Left colon (tissue), 2 donors: Measurements from ENCODE around the gene FAM124B. TPM values are rescaled to one million over a fixed set of nuclear protein-coding genes. Genes with fewer than 3 reads are reported as not detected.
"Not testable (repeated sequence)": the region's sequence is repeated elsewhere in the genome, so short reads cannot be mapped to it uniquely, and the experiment has no call there.

ENCODE experiments used
- ATAC-seq: fragments of 200-7000 bp; cut with Tn5 transposase; one replicate; pipeline ENCODE4 v1.9.1; 2020; ENCODE audit warnings: mild to moderate bottlenecking, moderate library complexity
- DNase-seq, 2 donors: peaks; one replicate each; pipeline ENCODE4 v3.0.0-alpha.2; 2020
- intact Hi-C, 2 donors: fragments of 100-400 bp; cut with DNase I in 1 of 2; cut with micrococcal nuclease in 1 of 2; formaldehyde crosslinking; loops; one replicate each; pipeline versions ENCODE4 v1.11.2 to v1.14.0; 2022; cut with DNase I, micrococcal nuclease
- total RNA-seq, 2 donors: library from RNA; stranded (reverse); fragmentation: NEBNext Ultra II Directional; extraction: Animal tissue kit (Norgen Biotek cat#: 25700); gene quantifications; one replicate each; pipeline ENCODE4 v1.2.1, GENCODE V29; 2021
- donor health status: DM: no; HTN: no; CAD: no.
- donor health status: DM: yes; HTN: yes; CAD: no.

Gene FAM124B
- total RNA-seq, 2 donors from 2014 or later, result 0.53 to 0.55 TPM

DNA sequence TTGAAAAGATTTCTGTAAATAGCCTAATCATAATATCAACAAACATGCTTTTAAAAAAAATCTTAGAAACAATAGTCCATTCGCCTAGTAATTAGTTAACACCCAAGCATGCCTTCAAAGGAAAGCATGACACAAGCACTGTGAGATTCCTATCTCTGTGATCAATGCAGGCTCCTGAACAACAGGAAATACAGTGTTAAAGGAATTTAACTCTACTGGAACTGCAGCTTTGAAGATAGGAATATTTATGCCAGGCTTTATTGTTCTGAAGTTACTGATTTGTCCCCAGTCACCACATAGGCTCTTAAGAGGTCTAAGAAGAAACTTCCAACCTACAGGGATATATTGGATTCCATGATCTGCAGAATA lies 15.4 kb upstream of the FAM124B start:
- DNase-seq, result no peak
- intact Hi-C loops, result no loop called here
- ATAC-seq, result no peak

DNA sequence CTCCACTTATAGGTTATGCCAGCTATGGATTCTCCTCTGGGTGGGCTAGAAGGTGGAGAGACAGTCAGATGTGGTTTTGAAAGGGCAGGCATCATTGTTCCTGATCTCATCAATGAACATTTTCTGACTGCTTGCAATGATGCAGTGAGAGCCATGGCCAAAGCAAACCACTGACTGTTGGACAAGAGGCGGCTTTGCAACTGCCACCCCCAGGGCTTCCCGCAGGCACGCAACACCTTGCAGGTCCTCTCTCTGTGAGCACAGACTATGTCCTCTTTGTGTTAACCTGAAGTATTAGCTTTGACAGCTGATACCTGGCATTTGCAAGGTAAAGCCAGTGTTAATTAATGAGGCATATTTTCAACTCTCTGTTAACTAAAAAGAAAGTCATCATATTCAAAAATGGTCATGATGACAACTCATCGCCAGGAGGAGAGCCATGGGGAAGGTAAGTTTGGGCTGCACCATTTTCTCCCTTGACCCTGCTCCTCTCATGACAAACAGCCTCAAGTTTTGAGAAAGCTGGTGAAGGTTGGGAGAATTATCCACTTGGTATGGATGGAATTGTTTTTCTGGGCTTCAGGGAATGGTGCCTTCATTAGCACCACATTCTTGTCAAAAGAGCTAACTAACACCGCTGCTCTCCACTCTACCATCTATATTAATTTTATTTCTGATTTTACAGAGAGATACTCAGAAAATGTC lies 14.9 kb upstream of the FAM124B start:
- intact Hi-C loops, result no loop called here
- DNase-seq (no peak), ATAC-seq (no peak)

DNA sequence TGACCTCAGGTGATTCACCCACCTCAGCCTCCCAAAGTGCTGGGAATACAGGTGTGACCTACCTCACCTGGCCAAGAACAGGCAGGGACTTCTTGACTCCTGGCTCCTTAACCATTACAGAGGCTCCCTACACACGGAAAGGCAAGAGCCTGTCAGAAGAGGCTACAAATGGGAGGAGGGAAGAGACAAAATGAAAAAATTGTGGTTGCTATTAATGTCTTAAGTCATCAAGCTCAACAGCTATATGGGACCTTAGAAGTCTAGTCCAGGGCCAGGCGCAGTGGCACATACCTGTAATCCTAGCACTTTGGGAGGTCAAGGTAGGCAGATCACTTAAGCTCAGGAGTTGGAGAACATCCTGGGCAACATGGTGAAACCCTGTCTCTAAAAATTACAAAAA lies 11.5 kb upstream of the FAM124B start:
- ATAC-seq (no peak), DNase-seq (no peak)
- intact Hi-C loops, result no loop called here

DNA sequence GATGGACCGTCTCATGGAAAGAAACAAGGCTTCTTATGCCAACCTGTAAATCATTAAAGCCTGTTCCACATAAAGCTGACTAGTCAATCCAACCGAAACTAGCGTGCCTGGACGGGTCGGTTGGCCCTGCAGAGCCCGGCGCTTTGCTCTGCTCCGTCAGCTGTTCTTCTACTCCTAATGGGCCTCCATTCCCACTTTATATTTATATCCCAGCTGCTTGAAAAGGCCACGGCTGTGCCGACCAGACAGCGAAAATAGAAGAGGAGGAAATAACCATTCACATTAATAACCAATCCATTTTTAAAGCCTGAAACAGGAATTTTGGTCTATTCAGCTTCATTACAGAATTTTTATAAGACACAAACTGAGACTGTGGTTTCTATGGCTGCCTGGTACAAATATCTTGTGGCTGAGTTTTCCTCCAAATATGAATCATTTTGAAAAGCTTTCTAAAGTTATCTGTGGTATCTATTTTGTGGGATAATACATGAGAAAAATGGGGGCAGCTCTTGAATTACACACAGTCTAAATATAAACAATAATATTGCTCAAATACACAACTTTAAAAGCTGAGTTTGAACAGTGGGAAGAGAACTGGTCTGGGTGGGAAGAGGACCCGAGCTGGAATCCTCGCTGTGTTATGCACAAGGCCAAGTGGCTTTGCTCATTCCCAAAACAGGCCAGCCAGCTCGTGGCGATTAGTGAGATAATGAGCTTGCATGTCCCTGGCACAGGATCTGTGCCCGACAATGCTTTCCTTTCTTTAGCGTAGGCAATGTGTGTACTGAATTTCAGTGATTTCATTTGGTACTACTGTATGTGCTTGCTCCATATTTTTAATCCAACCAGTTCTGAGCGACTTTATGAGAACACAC lies 10.5 kb upstream of the FAM124B start:
- intact Hi-C loops, result no loop called here

DNA sequence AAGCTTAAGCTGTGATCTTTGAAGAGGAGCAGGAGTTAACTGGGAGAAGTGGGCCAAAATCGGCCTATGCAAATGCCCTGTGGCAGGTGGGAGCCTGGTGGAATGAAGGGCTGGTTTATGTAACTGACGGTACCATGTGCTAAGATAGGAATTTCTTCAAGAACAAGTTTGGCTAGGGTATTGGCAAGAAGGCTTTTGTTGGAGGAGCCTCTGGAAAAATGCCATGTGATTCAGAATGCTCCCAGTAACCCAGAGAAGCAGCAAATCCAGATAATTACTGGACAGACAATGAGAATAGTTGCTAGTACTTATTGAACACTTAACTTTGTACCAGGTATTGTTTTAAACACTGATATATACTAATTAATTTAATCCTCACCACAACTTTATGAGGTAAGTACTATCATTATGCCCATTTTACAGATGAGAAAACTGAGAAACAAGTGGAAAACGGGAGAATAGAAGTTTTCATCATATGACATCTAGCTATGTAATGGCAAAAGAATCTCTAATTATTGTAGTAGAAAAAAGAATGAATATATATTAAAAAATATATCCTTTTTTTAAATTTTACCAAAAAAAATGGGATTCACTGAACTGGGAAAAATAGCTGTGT lies 9.1 kb upstream of the FAM124B start:
- no peak for ATAC-seq
- intact Hi-C loops, result no loop called here
- no peak for DNase-seq

More for the DNA sequence above, 10.5 kb upstream of the FAM124B start:
- DNase-seq (no peak), ATAC-seq (no peak)

DNA sequence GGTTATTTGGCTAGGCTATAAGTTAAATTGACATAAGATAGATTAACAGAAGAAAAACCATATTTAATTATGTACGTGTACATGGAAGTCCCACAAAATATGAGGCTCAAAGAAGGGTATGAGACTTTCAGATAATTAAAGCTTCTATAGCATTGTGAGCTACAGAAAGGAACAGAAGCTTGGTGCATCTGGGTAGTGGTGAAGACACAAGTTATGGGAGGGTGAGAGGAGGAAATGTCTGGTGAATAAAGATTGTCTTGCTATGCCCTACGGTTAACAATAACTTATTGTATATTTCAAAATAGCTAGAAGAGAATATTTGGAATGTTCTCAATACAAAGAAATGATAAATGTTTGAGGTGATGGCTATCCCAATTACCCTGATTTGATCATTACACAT lies 6.8 kb upstream of the FAM124B start:
- ATAC-seq, result no peak
- intact Hi-C loops, result no loop called here

DNA sequence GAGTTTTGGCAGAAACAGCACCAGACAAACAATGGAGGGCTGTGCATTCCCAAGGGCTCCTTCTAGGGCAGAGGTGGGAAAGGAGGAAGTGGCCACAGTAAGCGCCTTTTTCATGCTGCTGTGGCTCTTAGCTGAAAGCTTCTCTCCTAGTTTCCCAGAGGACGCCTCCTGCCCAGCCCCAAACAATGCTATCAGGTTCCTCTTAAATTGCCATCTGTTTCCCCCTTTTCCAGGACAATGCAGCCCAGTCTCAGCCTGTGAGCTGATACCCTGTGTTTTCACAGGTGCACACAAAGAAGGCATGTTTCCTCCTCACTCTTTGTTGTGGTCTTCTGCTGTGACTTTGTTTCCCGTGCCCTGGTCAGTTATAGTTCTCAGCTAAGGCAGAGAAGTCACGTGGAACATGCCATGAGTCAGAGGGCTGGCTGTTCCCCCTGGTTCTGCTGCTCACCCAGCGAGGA lies 5.4 kb upstream of the FAM124B start:
- DNase-seq, result no peak
- ATAC-seq, result no peak
- intact Hi-C loops, result no loop called here

More for the DNA sequence above, 6.8 kb upstream of the FAM124B start:
- DNase-seq, result no peak

DNA sequence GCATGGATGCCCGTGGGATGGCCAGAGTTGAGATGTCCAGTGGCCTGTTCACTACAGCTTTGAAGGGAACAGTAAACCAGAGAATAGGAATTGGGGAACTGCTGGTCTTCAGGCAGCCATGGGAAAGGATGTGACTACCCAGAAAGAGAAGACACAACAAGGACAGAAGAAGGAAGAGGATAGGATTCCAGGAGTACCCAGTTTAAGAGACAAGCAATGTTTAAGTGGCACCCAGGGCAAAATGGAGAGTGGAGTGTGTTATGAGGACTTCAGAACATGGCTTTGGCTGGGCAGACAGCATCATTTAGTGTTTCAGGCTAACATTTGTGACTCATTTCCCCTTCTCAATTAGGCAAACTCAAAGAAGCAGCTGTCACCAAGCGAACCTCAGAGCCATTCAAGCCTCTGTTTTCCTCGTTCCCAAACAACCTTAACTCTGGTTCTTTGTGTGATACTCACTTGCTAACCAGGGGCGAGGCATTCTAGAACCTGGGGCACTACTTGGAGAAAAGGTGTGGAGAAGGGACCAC lies 4.0 kb upstream of the FAM124B start:
- DNase-seq, result no peak
- no peak for ATAC-seq
- intact Hi-C loops, result no loop called here

DNA sequence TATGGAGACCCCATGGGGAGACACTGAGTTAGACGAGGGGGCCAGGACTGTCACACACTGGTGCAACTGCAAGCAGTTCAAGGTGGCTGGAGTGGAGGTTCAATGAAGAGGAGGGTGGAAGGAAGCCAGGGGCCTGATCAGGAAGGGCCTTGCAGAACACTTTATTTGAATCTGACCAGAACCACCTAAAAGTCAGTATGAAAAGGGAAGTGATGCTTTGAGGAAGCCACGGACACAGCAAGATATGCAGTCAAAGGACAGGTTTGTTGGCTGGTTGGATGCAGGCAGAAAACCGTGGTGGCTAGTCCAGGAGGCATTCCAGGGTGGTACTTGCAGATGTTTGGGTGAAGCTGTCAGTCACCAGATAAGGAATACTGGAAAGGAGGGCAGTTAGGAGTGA lies 3.5 kb upstream of the FAM124B start:
- intact Hi-C loops, result no loop called here
- DNase-seq (no peak), ATAC-seq (no peak)

DNA sequence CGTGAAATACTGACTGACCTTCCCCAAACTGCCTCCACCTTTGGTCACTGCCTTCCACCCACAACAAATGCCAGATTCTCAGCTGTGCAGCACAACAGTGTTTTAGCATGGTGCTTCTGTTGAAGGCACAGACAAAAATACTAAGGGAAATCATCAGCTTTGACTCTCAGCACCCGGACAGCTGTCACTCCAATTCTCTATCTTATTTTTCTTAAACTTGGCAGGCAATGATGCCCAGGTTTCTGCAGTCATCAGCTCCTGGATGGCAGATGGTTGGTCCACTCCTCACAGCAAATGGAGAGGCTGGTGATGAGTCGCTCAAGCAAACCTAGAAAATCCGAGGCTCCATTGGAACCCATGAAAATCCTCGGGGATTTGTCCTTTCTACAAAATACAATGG lies 2.9 kb upstream of the FAM124B start:
- intact Hi-C loops, result no loop called here
- ATAC-seq (no peak), DNase-seq (no peak)

DNA sequence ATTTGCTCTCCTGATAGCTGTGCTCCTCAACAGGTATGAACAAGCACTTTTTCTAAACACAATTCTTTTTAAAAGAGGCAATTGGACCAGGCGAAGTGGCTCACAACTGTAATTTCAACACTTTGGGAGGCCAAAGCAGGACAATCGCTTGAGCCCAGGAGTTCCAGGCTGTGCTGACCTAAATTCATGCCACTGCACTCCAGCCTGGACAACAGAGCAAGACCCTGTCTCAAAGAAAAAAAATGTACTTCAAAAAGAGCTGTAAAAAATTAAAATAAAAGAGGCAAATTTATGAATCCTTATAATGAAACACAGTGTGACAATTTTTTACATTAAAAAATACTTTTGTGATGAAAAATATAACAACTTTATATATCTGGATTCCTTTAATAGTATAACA lies 1.8 kb upstream of the FAM124B start:
- ATAC-seq (no peak), DNase-seq (no peak)
- intact Hi-C loops, result no loop called here

DNA sequence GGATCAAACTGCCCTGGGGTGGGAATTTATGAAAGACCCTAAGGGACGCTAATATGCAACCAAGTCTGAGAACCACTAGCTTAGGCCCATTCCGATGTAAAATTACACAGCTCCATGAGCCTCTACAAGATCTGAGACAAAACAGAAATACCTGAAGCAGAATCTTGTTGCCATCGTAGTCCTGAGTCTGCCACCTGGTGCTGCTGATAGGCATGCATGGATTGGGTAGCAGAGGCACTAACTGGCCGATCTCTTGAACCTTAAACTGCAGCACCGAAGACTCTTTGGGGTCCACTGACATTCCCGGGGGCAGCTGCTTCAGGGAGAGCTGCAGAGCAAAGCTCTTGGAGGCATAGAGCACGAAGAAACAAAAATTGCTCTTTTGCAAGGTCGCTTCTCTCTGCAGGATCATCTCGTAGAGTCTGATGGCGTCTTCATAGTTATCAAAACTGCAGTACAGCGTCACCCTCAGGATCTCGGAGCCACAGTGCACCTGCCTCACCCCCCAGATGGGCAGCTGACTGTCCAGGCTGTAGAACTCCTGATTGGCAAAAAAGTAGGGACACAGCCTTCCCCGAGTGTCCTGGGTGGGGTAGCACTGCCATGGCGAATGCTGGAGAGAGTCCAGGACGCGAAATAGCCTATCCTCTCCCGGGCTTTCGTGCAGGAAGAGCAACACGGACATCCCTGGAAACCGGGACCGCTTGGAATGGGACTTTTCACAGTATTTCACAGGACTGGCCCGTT lies 848 bp downstream of the FAM124B start:
- intact Hi-C loops, result no loop called here
- no peak for ATAC-seq
- no peak for DNase-seq

DNA sequence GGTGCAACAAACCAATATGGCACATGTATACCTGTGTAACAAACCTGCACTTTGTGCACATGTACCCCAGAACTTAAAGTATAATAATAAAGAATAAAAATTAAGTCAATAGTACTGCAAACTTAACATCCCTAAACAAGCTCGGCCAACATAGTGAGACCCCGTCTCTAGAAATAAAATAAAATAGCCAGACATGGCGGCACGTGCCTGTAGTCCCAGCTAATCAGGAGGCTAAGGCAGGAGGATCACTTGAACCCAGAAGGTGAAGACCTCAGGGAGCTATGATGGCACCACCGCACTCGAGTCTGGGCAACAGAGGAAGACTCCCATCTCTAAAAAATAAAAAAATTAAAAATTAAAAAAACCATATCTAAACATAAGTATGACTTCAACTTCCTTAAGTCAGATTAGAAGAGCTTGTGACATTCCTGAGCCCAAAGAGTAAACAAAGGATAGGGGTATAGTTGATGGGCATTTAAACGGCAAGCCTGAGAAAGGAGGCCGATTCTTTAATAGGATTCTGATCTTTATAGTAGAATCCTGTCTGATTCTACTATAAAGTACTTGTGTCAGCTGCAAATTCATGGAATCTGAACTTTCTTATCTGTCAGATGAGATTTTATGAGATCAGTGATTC lies 1.6 kb downstream of the FAM124B start:
- intact Hi-C loops, result no loop called here
- ATAC-seq (peak; percentile 44), DNase-seq (no peak)

DNA sequence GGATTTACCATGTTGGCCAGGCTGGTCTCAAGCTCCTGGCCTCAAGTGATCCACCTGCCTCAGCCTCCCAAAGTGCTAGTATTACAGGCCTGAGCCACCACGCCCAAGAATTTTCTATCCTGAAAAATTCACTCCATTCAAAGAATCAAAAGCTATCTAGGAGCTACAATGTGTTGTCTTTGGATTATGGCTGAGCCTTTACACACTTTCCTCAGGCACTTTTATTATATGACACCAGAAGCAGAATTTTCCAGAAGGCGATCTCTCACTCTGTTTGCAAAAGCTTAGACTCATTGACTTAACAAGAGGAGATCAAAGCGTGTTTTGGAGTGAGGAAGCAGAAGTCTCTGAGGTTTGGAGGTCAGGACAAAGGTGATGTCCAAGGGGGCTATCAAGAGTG lies 3.6 kb downstream of the FAM124B start:
- intact Hi-C loops, result no loop called here
- DNase-seq (no peak), ATAC-seq (no peak)

DNA sequence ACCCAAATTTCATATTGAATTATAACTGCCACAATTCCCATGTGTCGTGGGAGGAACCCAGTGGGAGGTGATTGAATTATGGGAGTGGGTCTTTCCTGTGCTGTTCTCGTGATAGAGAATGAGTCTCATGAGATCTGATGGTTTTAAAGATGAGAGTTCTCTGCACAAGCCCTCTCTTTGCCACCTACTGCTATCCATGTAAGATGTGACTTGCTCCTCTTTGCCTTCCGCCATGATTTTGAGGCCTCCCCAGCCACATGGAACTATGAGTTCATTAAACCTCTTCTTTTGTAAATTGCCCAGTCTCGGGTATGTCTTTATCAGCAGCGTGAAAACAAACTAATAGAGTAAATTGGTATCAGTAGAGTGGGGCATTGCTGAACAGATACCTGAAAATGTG lies 4.8 kb downstream of the FAM124B start:
- intact Hi-C loops, ATAC-seq, DNase-seq: not testable (repeated sequence)

DNA sequence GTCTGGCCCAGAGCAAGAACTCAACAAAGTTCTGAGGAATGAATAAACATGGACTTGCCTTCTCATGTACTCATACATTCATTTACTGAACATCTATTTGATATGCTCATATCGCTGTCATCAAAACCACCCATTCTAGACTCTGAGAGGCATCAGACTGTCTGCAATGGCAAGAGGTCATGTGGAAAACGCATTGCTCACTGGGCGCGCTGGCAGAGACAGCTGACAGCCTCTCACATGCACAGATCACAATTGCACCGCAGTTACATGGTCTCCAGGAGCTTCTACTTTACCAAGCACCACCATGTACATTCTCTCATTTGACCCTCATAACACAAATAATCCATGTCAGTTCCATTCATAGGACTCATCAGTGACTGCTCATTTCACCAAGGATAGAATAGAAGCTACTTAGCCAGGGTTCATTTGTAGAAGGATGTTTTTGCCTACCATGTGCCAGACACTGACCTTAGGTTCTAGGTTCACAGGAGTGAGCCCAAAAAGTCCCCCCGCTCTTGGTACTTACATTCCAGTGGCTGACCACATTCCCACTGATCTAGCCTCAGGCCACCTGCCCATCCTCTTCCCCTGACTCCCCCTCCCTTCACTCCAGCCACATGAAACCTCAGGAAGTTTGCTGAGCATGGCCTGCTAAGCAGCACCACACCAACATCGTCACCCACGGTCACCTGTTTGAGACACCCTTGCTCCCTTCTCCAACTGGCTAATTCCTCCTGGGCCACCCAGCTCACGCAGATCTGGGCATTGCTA lies 6.1 kb downstream of the FAM124B start:
- intact Hi-C loops, result no loop called here
- no peak for ATAC-seq
- no peak for DNase-seq

DNA sequence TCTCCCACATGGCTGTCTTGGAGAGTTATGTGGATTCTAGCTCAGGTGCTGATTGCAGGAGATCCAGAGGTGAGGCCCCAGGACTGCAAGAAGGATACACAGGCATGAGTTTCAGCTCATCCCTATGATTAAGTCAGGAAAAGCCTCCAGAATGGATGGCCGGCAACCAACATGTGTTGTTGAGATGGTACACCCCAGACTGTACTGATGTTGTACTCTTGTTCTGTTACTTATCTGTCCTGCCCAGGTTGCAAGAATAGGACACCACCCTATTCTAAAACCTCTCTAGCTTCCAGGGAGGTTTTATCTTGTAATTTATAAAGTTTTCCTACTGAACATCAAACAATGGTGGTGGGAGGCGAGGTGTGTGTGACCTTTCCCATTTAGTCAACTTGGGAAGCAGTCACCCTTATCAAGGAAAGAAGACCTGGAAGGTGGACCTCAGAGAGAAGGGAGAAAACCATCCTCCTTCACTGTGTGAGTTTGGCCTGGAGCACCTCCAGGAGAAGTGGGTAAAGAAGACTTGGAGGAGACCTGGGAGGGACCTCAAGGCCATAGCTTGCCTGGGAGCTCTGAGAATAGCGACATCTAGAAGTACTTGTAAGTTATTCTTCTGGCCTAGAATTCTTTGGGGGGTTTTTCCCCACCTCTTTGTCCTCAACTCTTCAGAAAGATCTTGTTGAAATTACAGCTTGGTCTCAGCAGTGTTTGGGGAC lies 8.6 kb downstream of the FAM124B start:
- ATAC-seq, result no peak
- DNase-seq, result no peak
- intact Hi-C loops, result no loop called here
